ENCODE data around the gene ATP2C1. TPM values are rescaled to one million over a fixed set of nuclear protein-coding genes. Genes with fewer than 3 reads are reported as not detected.

Gene ATP2C1
- total and polyA plus RNA-seq, 2 of the 13 experiments (the other 11 are each of a cell fraction or from before 2014, with no cell fraction given): 32.4 to 37.6 TPM

- TF ChIP-seq MAFK (conservative IDR thresholded peaks at IDR 0.05 in 1 of 2, IDR thresholded peaks at IDR 0.05 in 1 of 2; ENCODE audit: low read length in 2 of 2): no peak
- peak; percentile 64; the same call in 1 of the 2 replicates for TF ChIP-seq SALL2 (CRISPR knock-in tag; IDR thresholded peaks at IDR 0.05)
- TF ChIP-seq CBX5 (CRISPR knock-in tag; IDR thresholded peaks at IDR 0.05; ENCODE audit: borderline replicate concordance): peak; percentile 60; the same call in 1 of the 2 replicates
- no peak for TF ChIP-seq AFF4 (CRISPR knock-in tag; IDR thresholded peaks at IDR 0.05)
- TF ChIP-seq ZNF746 (CRISPR knock-in tag; IDR thresholded peaks at IDR 0.05): no peak
- TF ChIP-seq ZNF784 (CRISPR knock-in tag; IDR thresholded peaks at IDR 0.05; ENCODE audit: borderline replicate concordance): peak; percentile 69; the same call in 1 of the 2 replicates
- TF ChIP-seq ATM (IDR thresholded peaks at IDR 0.05; ENCODE audit: borderline replicate concordance): no peak
- TF ChIP-seq ERF (CRISPR knock-in tag; IDR thresholded peaks at IDR 0.05): peak; percentile 80
- TF ChIP-seq MIXL1 (CRISPR knock-in tag; IDR thresholded peaks at IDR 0.05): 0 out of 2 replicates have a peak, but pooled peaks have one; percentile 13
- peak; percentile 48 for TF ChIP-seq XRCC5 (optimal IDR thresholded peaks at IDR 0.05; ENCODE audit: low read length)
- peak; percentile 55 for TF ChIP-seq HNRNPLL (IDR thresholded peaks at IDR 0.05; ENCODE audit: low read depth, low read length, poor library complexity, severe bottlenecking)
- TF ChIP-seq ZNF143 (CRISPR knock-in tag; IDR thresholded peaks at IDR 0.05): peak; percentile 95
- TF ChIP-seq ZNF644 (CRISPR knock-in tag; IDR thresholded peaks at IDR 0.05; ENCODE audit: low read depth): peak; percentile 44; the same call in 1 of the 2 replicates
- TF ChIP-seq PAX8 (CRISPR knock-in tag; IDR thresholded peaks at IDR 0.05; ENCODE audit: borderline replicate concordance): no peak; the same call in 1 of the 2 replicates
- peak; percentile 42; the same call in 1 of the 2 replicates for TF ChIP-seq ARHGAP35 (CRISPR knock-in tag; IDR thresholded peaks at IDR 0.05; ENCODE audit: borderline replicate concordance)
- TF ChIP-seq RCOR2 (CRISPR knock-in tag; IDR thresholded peaks at IDR 0.05): no peak
- peak; percentile 94 for TF ChIP-seq SAP130 (CRISPR knock-in tag; IDR thresholded peaks at IDR 0.05; ENCODE audit: low read depth)
- TF ChIP-seq ZNF879 (CRISPR knock-in tag; IDR thresholded peaks at IDR 0.05): 0 out of 2 replicates have a peak, but pooled peaks have one; percentile 57
- no peak for TF ChIP-seq ZNF235 (CRISPR knock-in tag; IDR thresholded peaks at IDR 0.05; ENCODE audit: borderline replicate concordance)
- TF ChIP-seq RARG (CRISPR knock-in tag; IDR thresholded peaks at IDR 0.05; ENCODE audit: low read depth): no peak
- 0 out of 2 replicates have a peak, but pooled peaks have one; percentile 13 for TF ChIP-seq ZNF138 (CRISPR knock-in tag; IDR thresholded peaks at IDR 0.05; ENCODE audit: low read depth)
- no peak for TF ChIP-seq ZBTB26 (CRISPR knock-in tag; IDR thresholded peaks at IDR 0.05; ENCODE audit: borderline replicate concordance)
- TF ChIP-seq EZH2 (conservative IDR thresholded peaks at IDR 0.05; ENCODE audit: low read depth, low read length): no peak
- 0 out of 2 replicates have a peak, but pooled peaks have one; percentile 35 for TF ChIP-seq JUN (CRISPR knock-in tag; IDR thresholded peaks at IDR 0.05)
- TF ChIP-seq ZNF232 (CRISPR knock-in tag; IDR thresholded peaks at IDR 0.05; ENCODE audit: borderline replicate concordance): no peak
Measured at GRCh38 chr3:131026321-131027151, 132.7 kb downstream of the ATP2C1 start, which contains the start of the genes ASTE1 and NEK11 (continued).

All from HepG2 (cell line).